ENCODE results near the gene PLEKHA6. TPM values are rescaled to one million over a fixed set of nuclear protein-coding genes. Genes with fewer than 3 reads are reported as not detected.

Gene PLEKHA6
- total RNA-seq, 1 experiment from 2014 or later, result 0.29 TPM

DNA sequence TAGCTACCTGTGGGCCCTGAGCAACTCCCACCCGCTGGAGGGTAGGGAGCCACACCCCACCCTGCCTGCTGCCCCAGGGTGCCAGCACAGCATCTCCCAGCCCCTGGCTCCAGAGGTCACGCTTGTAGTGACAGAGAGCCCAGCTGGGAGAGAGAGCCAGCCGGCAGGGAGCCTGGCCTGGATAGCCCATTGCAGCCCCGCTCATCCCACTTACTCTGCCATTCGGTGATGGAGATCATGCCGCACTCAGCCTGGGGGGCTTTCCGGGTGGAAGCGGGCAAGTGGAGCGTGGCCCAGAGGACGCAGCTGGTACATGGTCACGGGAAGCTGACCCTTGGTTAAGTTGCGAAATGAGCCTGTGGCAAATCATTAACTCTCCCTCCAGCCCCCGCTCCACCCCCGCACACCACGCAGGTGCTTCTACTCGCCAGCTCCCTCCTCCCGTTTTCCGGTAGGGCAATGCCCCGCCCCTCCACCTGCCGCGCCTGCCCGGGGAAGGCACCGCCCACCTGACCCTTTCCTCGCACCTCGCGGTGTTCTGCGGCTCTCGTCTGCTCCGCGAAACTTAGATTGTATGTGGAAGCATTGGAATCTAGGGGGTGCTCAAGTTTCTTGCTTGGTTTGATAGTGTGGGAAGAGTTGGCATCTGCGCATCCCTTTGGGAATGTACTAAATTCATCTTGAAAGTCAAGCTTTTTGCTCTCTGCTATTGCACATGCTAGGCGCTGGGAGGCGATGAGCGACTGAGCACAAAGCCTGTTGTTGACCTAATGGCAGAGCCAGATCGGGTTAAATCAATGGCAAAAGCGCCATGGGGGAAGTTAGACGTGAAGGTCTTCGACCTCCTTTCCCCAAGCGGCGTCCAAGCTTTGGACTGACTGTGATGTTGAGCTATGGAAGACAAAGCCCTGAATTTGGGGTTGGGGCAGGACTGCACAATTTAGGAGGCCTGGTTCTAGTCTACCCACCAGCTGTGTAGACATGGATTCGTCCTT, 145.8 kb downstream of the PLEKHA6 start, which contains the start of gene GOLT1A:
GOLT1A (minus strand) TSS at position 321 of the 995 bp plus-strand sequence; CDS start at position 239, 82 bp downstream.
- DNase-seq (ENCODE audit: low read depth), result peak; percentile 83

DNA sequence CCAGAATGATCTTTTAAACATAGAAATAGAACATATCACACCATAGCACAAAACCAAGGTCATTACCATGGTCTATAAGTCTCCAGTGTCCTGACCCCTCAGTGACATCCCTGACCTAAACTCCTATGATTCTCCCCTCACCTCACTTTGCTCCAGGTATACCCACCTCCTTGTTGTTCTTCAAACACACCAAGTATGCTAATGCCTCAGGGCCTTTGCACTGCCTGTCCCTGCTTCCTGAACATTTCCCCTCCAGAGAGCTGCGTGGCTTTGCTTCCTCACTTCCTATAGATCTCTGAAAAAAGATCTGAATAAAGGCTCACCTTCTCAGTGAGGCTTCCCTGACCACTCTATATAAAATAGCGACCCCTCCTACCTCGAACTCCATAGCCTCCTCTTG, 147.0 kb downstream of the PLEKHA6 start:
- no peak for DNase-seq (ENCODE audit: low read depth)

DNA sequence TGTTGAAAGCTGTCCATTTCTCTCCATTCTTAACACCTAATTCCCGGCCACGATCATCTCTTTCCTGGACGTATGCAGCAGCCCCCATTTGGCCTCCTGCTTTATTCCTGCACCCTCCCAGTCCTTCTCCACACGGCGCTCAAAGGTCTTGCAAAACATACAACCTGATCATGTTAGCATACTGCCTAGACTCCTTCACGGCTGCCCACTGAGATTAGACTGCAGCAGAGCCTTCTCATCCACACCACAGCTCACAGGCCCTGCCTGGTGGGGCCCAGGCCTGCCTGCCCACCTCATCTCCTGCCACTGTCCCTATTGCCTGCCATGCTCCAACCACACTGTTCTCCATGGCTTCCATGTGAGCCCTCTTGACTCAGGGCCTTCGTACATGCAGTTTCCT, 148.7 kb downstream of the PLEKHA6 start:
- no peak for DNase-seq (ENCODE audit: low read depth)

GRCh38 chr1:204207136-204207616, 152.6 kb downstream of the PLEKHA6 start:
- DNase-seq (ENCODE audit: low read depth), result peak; percentile 60

DNA sequence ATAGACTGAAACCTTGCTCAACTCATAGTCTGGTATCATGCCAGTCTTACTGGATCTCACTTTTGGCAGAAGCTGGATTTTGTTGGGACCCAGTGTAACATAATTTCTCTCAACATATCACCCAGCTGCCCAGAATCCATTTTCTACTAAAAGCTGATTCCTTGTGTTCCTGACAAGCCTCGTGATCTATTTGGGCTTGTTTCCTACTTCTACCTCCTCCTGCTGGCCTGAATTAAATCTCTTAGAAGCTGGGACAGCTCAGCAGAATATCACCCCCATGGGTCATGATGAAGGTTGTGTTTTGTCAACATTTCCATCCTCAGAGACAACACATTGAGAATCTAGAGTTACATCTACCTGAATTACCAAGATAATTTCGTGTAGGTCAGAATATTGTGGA, 153.6 kb downstream of the PLEKHA6 start:
- DNase-seq (ENCODE audit: low read depth), result no peak

DNA sequence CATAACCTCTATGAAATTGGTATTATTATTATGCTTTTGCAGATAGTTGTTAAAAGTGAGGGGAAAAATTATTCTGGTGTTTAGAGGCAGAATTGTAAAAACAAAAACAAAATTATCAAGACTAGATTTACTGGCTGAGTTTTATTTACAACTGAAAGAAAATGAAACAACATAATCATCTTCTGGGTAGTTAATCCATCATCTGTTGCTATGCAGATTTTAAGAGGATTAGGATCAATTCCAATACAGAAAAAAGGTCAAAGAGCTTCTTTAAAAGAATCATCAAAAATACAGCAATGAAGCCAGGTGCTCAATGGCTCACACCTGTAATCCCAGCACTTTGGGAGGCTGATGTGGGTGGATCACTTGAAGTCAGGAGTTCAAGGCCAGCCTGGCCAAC, 154.2 kb downstream of the PLEKHA6 start:
- DNase-seq (ENCODE audit: low read depth), result no peak

- DNase-seq (ENCODE audit: low read depth), result no peak
These were observed 154.8 kb downstream of the PLEKHA6 start for GRCh38 chr1:204204944-204205343.

GRCh38 chr1:204203206-204203767, 156.4 kb downstream of the PLEKHA6 start:
- no peak for DNase-seq (ENCODE audit: low read depth)

DNA sequence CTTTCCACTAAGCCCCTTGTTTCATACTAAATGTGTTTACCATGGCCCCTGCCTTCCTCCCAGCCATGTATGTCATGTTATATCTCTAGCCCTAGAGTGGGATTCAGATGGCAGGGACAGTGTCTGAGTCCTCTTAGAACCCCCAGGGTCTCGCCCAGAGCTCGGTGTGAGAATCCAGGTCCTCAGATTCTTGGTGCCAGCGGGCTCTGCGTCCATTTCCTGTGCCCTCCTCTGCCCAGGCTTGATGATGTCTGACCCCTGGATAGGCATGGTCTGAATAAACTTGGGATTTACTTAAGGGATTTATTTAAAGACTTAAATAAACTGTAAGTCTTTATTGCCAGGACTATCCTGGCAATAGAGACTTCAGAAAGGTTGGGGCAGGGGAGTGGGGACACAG, 157.2 kb downstream of the PLEKHA6 start:
- DNase-seq (ENCODE audit: low read depth), result no peak

GRCh38 chr1:204201348-204202040, 158.2 kb downstream of the PLEKHA6 start:
- no peak for DNase-seq (ENCODE audit: low read depth)

DNA sequence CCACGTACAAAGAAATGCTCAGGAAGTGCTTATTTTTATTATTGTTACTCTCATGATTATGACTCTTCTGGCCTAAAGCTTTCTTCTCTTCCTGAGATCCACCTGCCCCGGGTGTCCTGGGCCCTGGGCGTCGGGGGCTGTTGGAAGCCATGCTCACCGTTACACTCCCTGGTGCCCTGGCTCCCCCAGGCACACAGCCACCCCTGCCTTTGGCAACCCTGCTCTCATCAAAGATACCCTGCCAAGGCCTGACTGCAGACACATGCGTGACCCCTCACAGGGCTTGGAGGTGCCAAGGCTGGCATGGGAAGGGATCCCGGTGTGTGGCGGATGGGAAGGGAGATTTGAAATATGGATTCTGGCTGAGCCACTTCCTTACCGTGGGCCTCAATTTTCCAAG, 160.2 kb downstream of the PLEKHA6 start:
- DNase-seq (ENCODE audit: low read depth), result no peak

- peak; percentile 72 for DNase-seq (ENCODE audit: low read depth)
These were observed 161.1 kb downstream of the PLEKHA6 start for GRCh38 chr1:204198348-204199340.

DNA sequence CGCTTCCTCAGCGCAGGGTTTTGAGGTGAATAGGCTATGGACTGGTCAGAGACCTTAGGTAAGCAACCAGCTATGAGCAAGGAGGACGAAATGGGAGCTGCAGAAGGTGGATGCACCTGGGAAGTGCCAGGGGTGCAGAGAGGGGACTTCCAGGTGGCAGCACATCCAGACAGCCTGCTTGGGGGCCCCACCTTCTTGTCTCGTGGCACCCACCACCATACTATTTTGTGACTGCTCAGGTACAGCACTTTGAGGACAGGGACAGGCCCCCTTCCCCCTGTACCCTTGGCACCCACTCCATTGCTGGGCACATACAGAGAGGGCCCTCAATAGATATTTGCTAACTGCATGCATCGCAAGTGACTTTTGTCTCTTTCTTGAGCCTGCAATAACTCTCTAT, 162.7 kb downstream of the PLEKHA6 start:
- DNase-seq (ENCODE audit: low read depth), result no peak

GRCh38 chr1:204196068-204196795, 163.5 kb downstream of the PLEKHA6 start, which contains the start of gene KISS1:
Gene KISS1 (minus strand): TSS chr1:204196491. CDS start chr1:204192876, 3,615 bp downstream.
- DNase-seq (ENCODE audit: low read depth), result no peak

DNA sequence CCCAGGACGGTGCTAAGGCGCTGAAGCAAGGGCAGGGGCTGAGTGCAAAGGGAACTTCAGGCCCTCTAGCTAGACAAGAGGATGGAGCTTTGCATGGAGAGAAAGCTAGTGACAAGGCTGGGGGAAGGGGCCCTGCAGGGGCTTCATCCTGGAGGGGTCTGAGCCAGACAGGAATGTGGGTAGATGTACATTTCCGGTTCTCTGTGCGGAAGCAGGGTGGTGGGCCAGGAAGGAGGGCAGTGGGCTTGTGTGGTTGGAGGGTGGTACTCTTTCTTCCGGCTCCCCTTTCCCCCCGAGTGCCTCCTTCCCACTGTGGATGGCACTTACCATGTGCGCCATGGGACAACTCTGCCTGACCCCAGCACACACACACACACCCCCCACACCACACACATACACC, 165.0 kb downstream of the PLEKHA6 start:
- DNase-seq (ENCODE audit: low read depth), result no peak

GRCh38 chr1:204194080-204194479, 165.6 kb downstream of the PLEKHA6 start:
- no peak for DNase-seq (ENCODE audit: low read depth)

DNA sequence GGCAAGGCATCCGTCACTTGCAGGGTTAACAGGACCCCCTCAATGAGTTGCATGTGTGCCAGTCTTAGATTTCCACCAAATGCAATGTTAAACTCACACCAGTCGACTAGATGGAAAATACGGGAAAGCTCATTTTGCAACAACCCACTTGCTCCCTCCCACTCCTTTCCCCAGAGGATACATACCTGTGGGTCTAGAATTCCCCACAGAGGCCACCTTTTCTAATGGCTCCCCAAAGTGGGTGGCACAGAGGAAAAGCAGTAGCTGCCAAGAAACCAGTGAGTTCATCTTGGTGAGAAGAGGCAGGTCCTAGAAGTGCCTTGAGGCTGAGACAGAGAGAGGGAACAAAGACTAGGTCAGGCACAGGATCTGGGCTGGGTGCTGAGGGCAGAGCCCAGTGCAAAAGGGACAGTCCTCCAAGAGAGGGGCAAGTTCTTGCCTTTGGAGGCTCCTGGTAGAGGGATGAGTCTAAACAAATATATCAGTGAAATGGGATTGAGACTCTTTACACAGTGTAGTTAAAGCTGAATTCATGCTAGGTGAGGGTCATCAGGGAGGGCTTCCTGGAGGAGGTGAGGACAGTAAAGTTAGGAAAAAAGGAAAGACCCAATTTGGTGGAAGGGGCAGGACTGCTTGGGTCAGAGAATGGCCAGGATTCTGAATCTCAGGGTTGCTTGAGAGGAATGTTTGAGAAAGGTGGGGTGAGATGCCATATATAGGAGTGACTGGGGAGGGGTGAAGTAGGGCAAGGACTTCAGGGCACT, 167.0 kb downstream of the PLEKHA6 start:
- no peak for DNase-seq (ENCODE audit: low read depth)

DNA sequence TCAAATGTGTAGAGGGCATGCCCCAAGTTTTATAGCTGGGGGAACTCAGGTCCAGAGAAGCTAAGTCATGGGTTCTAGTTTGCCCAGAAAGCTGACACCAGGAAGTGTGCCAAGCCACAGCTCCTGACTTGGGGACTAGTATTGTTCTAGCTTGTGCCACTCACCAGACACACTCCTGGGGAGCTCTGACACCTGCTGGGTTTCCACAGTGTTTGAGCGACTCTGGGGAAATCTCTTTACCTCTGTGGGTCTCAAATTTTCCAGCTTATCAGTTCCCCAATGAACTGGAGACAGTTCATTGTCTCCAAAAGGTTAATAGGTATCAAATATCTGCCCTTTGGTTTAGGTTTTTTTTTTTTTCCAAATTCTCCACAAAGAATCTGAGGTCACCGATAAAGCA, 167.7 kb downstream of the PLEKHA6 start:
- DNase-seq (ENCODE audit: low read depth), result no peak

DNA sequence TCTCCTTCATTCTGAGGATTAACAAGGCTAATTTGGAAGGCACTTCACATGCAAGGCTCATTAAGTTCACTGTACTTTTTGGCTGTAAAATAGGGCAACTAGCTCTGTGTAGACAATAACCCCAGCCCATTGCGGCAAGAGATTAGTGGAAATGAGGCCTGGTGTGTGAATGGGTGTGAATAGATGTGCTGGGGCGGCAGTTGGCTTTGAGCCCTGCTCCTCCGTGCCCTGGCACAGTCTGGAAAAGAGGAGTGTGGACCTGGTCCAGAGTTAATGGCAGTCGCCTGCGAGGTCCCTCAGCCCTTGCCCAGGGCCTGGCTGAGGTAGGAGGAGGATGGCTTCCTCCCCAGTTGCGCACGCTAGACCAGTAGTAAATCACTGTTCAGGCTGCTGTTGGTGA, 168.3 kb downstream of the PLEKHA6 start:
- no peak for DNase-seq (ENCODE audit: low read depth)
